Smooth muscle cell (in vitro differentiated cells): Measurements from ENCODE around the gene EHBP1. TPM values are rescaled to one million over a fixed set of nuclear protein-coding genes. Genes with fewer than 3 reads are reported as not detected.

Experiments
- DNase-seq: peaks from one replicate; lab custom pipeline; 2025; ENCODE audit not compliant: unreplicated experiment; lab: John Stamatoyannopoulos, UW
- H2AFZ ChIP-seq: fragments of 200-600 bp; sonication (generic); 2 replicates; pipeline ENCODE4 v1.6.0; 2016; ENCODE audit warnings: antibody characterized with exemption, low read depth, mild to moderate bottlenecking
- H3F3A ChIP-seq: fragments of 200-600 bp; sonication (generic); 2 replicates; pipeline ENCODE4 v1.6.0; 2017; ENCODE audit warnings: antibody characterized with exemption, low read depth
- H3K27ac ChIP-seq: fragments of 200-600 bp; sonication (generic); 2 replicates; pipeline ENCODE4 v1.5.1; 2016; ENCODE audit warnings: low read depth, mild to moderate bottlenecking
- H3K27me3 ChIP-seq: fragments of 200-600 bp; sonication (generic); 2 replicates; pipeline ENCODE4 v1.6.1; 2016; ENCODE audit warnings: low read depth, mild to moderate bottlenecking
- H3K36me3 ChIP-seq: fragments of 200-600 bp; sonication (generic); 2 replicates; pipeline ENCODE4 v1.5.1; 2016; ENCODE audit warnings: low read depth
- H3K4me1 ChIP-seq: fragments of 200-600 bp; sonication (generic); 2 replicates; pipeline ENCODE4 v1.5.1; 2016; ENCODE audit warnings: low read depth
- H3K4me2 ChIP-seq: fragments of 200-600 bp; sonication (generic); 2 replicates; pipeline ENCODE4 v1.6.0; 2016; ENCODE audit warnings: mild to moderate bottlenecking
- H3K4me3 ChIP-seq: fragments of 200-600 bp; sonication (generic); 2 replicates; pipeline ENCODE4 v1.5.1; 2016; ENCODE audit warnings: mild to moderate bottlenecking
- H3K79me2 ChIP-seq: fragments of 200-600 bp; sonication (generic); 2 replicates; pipeline ENCODE4 v1.6.0; 2016; ENCODE audit warnings: low read depth, mild to moderate bottlenecking
- H3K9ac ChIP-seq: fragments of 200-600 bp; sonication (generic); 2 replicates; pipeline ENCODE4 v1.6.0; 2016; ENCODE audit warnings: low read depth
- H3K9me3 ChIP-seq: fragments of 200-600 bp; sonication (generic); replicated peaks from 2 replicates; pipeline ENCODE4 v1.5.1; 2016; ENCODE audit warnings: low read depth
- H4K20me1 ChIP-seq: fragments of 200-600 bp; sonication (generic); 2 replicates; pipeline ENCODE4 v1.6.0; 2016; ENCODE audit warnings: low read depth
- WGBS: methylation state at CpG from one replicate; pipeline ENCODE4 v1.1.7; 2016; ENCODE audit warnings: low lambda C conversion rate; 5-methylcytosine and 5-hydroxymethylcytosine counted together
- polyA plus RNA-seq: library from polyadenylated mRNA; unstranded; fragments of >200 nt; fragmentation: Nextera tagmentation; extraction: Ambion mirVana; gene quantifications from 2 replicates; pipeline ENCODE4 v1.2.1, GENCODE V29; 2016
- total RNA-seq: library from RNA; depleted of rRNA; stranded (reverse); fragments of >200 nt; gene quantifications from 2 replicates; pipeline ENCODE4 v1.2.3, GENCODE V29; 2014
- TF ChIP-seq, protein P1 (sequence below): fragments of 200-600 bp; sonication (generic); IDR thresholded peaks from 2 replicates; pipeline ENCODE4 v1.5.1; 2017; ENCODE audit warnings: borderline replicate concordance, mild to moderate bottlenecking, antibody characterized with exemption; ENCODE audit not compliant: insufficient read depth, poor library complexity, severe bottlenecking

EHBP1 gene
- total and polyA plus RNA-seq, 2 experiments from 2014 or later, result 9.3 to 45.9 TPM

GRCh38 chr2:62931536-62931935, 226.0 kb downstream of the EHBP1 start:
- Histone ChIP-seq H3K36me3 (no peaks in the 10 kb centered on the region), H2AFZ (no peak overlapping the region), H3F3A (no peaks in the 10 kb centered on the region), H4K20me1 (no peaks in the 10 kb centered on the region), H3K9ac (no peak overlapping the region), H3K79me2 (no peaks in the 10 kb centered on the region), H3K4me2 (no peak overlapping the region), H3K9me3 (no peaks in the 10 kb centered on the region), H3K27me3 (no peaks in the 10 kb centered on the region), H3K4me1 (no peaks in the 10 kb centered on the region), H3K27ac (no peak overlapping the region), H3K4me3 (no peak overlapping the region)
- DNase-seq, result no peak
- TF ChIP-seq, protein P1, sequence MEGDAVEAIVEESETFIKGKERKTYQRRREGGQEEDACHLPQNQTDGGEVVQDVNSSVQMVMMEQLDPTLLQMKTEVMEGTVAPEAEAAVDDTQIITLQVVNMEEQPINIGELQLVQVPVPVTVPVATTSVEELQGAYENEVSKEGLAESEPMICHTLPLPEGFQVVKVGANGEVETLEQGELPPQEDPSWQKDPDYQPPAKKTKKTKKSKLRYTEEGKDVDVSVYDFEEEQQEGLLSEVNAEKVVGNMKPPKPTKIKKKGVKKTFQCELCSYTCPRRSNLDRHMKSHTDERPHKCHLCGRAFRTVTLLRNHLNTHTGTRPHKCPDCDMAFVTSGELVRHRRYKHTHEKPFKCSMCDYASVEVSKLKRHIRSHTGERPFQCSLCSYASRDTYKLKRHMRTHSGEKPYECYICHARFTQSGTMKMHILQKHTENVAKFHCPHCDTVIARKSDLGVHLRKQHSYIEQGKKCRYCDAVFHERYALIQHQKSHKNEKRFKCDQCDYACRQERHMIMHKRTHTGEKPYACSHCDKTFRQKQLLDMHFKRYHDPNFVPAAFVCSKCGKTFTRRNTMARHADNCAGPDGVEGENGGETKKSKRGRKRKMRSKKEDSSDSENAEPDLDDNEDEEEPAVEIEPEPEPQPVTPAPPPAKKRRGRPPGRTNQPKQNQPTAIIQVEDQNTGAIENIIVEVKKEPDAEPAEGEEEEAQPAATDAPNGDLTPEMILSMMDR, result no peak
- WGBS, result 98% methylated on average over 3 of the region's 3 CpGs

- TF ChIP-seq, protein P1, result no peak
- WGBS, result 99% methylated on average over 2 of the region's 2 CpGs
- no peaks in the 10 kb centered on the region for H3K79me2 ChIP-seq
- H3K4me3 ChIP-seq, result no peak overlapping the region
- H3K36me3 ChIP-seq, result no peaks in the 10 kb centered on the region
- H3K9me3 ChIP-seq, result no peaks in the 10 kb centered on the region
- H2AFZ ChIP-seq, result no peak overlapping the region
- no peak overlapping the region for H3K27ac ChIP-seq
- H3K4me2 ChIP-seq, result no peak overlapping the region
- no peak overlapping the region for H3K9ac ChIP-seq
- H3K4me1 ChIP-seq, result no peaks in the 10 kb centered on the region
- no peaks in the 10 kb centered on the region for H3F3A ChIP-seq
- H4K20me1 ChIP-seq, result no peaks in the 10 kb centered on the region
- DNase-seq, result no peak
- H3K27me3 ChIP-seq, result no peaks in the 10 kb centered on the region
Observed at GRCh38 chr2:62933398-62933917, 227.9 kb downstream of the EHBP1 start.

DNA sequence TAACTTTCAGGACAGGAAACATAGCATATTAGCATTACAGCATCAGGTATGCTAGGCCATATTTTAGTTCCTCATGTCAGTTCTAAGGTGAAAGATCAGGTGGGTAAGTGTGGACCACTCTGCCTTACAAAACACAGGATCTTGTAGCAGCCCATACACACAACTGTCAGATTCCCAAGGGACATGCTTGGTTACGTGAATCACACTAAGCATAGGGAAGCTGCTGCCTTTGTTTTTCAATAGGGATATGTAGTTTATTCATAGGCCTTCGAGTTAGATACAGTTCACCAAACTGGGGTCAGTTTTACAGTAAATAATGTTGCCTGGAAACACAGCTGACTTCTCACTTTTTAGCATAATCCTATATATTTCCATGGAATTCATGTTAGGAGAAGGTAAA, 229.0 kb downstream of the EHBP1 start:
- Histone ChIP-seq H3F3A (no peaks in the 10 kb centered on the region), H3K27me3 (no peaks in the 10 kb centered on the region), H3K79me2 (no peaks in the 10 kb centered on the region), H3K36me3 (no peaks in the 10 kb centered on the region), H2AFZ (no peak overlapping the region), H3K4me1 (no peaks in the 10 kb centered on the region), H4K20me1 (no peaks in the 10 kb centered on the region), H3K9me3 (no peaks in the 10 kb centered on the region), H3K9ac (no peak overlapping the region), H3K4me3 (no peak overlapping the region), H3K4me2 (no peak overlapping the region), H3K27ac (no peak overlapping the region)
- TF ChIP-seq, protein P1, result no peak
- 92% methylated on average over 2 of the region's 2 CpGs for WGBS
- no peak for DNase-seq

GRCh38 chr2:62938126-62938525, 232.6 kb downstream of the EHBP1 start:
- Histone ChIP-seq H3K27me3 (no peaks in the 10 kb centered on the region), H3K79me2 (no peaks in the 10 kb centered on the region), H3K4me3 (no peak overlapping the region), H3K4me2 (no peak overlapping the region), H3K36me3 (no peaks in the 10 kb centered on the region), H3K9ac (no peak overlapping the region), H3K4me1 (no peaks in the 10 kb centered on the region), H4K20me1 (no peaks in the 10 kb centered on the region), H3F3A (no peaks in the 10 kb centered on the region), H3K27ac (no peak overlapping the region), H2AFZ (no peak overlapping the region), H3K9me3 (no peaks in the 10 kb centered on the region)
- DNase-seq, result no peak
- WGBS, result 59% methylated on average over 1 of the region's 1 CpG
- TF ChIP-seq, protein P1, result no peak
